AG04449 (cell line): ENCODE data around the gene COL26A1.

Experiments
- CTCF ChIA-PET: fragments of 350-600 bp; formaldehyde crosslinking; extraction: SDS; loops from one replicate; lab custom pipeline; 2021; ENCODE audit warnings: antibody characterized with exemption; lab: Yijun Ruan, JAX
- POLR2A ChIA-PET: fragments of 400-600, 350-600 bp; formaldehyde crosslinking; extraction: SDS; loops from one replicate; lab custom pipeline; 2020; ENCODE audit warnings: antibody characterized with exemption, inconsistent platforms; lab: Yijun Ruan, JAX
- DNase-seq: peaks from one replicate; pipeline ENCODE4 v3.0.0-alpha.2; 2010; ENCODE audit warnings: low read depth, low spot score
- H3K4me3 ChIP-seq: 2 replicates; pipeline ENCODE4 v1.5.1; 2011; ENCODE audit warnings: low read depth, mild to moderate bottlenecking, control low read depth, low read length
- TF ChIP-seq, protein P1 (sequence below): IDR thresholded peaks from one replicate; pipeline ENCODE4 v1.5.1; 2011; ENCODE audit warnings: mild to moderate bottlenecking, moderate library complexity, low read length, control low read depth, inconsistent platforms; ENCODE audit not compliant: insufficient read depth; ENCODE audit errors: missing control alignments

COL26A1 gene

GRCh38 chr7:101529560-101529959 is 166.9 kb downstream of the COL26A1 start:
- no peak for DNase-seq
- ChIA-PET POLR2A (no interaction called here), CTCF (interaction anchor here (1.1 to 2.6 kb wide), 4 partner anchors 9 to 23 kb away, joined by 3 to 12 read pairs (median 6); no protein-coding TSS in a partner anchor)
- TF ChIP-seq, protein P1, sequence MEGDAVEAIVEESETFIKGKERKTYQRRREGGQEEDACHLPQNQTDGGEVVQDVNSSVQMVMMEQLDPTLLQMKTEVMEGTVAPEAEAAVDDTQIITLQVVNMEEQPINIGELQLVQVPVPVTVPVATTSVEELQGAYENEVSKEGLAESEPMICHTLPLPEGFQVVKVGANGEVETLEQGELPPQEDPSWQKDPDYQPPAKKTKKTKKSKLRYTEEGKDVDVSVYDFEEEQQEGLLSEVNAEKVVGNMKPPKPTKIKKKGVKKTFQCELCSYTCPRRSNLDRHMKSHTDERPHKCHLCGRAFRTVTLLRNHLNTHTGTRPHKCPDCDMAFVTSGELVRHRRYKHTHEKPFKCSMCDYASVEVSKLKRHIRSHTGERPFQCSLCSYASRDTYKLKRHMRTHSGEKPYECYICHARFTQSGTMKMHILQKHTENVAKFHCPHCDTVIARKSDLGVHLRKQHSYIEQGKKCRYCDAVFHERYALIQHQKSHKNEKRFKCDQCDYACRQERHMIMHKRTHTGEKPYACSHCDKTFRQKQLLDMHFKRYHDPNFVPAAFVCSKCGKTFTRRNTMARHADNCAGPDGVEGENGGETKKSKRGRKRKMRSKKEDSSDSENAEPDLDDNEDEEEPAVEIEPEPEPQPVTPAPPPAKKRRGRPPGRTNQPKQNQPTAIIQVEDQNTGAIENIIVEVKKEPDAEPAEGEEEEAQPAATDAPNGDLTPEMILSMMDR: no peak
- no peak overlapping the region for H3K4me3 ChIP-seq

- TF ChIP-seq, protein P1: no peak
- no peak overlapping the region for H3K4me3 ChIP-seq
- CTCF ChIA-PET: interaction anchor here (0.6 to 2.0 kb wide), 7 partner anchors 8 to 741 kb away, joined by 3 to 6 read pairs (median 3); no protein-coding TSS in a partner anchor
- no peak for DNase-seq
- POLR2A ChIA-PET: no interaction called here
Measured at GRCh38 chr7:101531726-101532357, 169.2 kb downstream of the COL26A1 start.

- CTCF ChIA-PET: interaction anchor here (0.9 to 2.0 kb wide), 6 partner anchors 8 to 740 kb away, joined by 3 to 6 read pairs (median 4); no protein-coding TSS in a partner anchor
- TF ChIP-seq, protein P1: no peak
- no peak for DNase-seq
- POLR2A ChIA-PET: no interaction called here
- no peak overlapping the region for H3K4me3 ChIP-seq
Measured at GRCh38 chr7:101532400-101533102, 169.9 kb downstream of the COL26A1 start.

GRCh38 chr7:101533103-101533465 is 170.4 kb downstream of the COL26A1 start:
- ChIA-PET POLR2A (no interaction called here), CTCF (interaction anchor here (1.3 to 2.0 kb wide), 4 partner anchors 10 to 217 kb away, joined by 3 to 6 read pairs (median 4); no protein-coding TSS in a partner anchor)
- no peak overlapping the region for H3K4me3 ChIP-seq
- no peak for DNase-seq
- TF ChIP-seq, protein P1: no peak

GRCh38 chr7:101534015-101534803 is 171.5 kb downstream of the COL26A1 start:
- ChIA-PET POLR2A (no interaction called here), CTCF (interaction anchor here (0.9 to 1.5 kb wide), 3 partner anchors 8 to 244 kb away, joined by 3 to 5 read pairs (median 4); no protein-coding TSS in a partner anchor)

More at GRCh38 chr7:101534015-101534803, 171.5 kb downstream of the COL26A1 start:
- TF ChIP-seq, protein P1: no peak
- DNase-seq: no peak
- H3K4me3 ChIP-seq: no peak overlapping the region
